Measurements from ENCODE around the gene SNRNP25.

- TF ChIP-seq CTCF (IDR thresholded peaks at IDR 0.05; ENCODE audit: extremely low read depth in 1 of 2, insufficient read depth in 1 of 2, low read depth in 1 of 2, low read length in 2 of 2) (no peak), GATA2 (IDR thresholded peaks at IDR 0.05; ENCODE audit: insufficient read depth, insufficient read length, low read depth, low read length) (no peak), MYC (IDR thresholded peaks at IDR 0.05; ENCODE audit: low read depth, low read length) (no peak), MAX (IDR thresholded peaks at IDR 0.05; ENCODE audit: insufficient read depth, insufficient read length) (no peak), JUN (IDR thresholded peaks at IDR 0.05; ENCODE audit: borderline replicate concordance, insufficient read depth, insufficient read length, low read depth) (no peak)
Observed at GRCh38 chr16:47234-47633, 6.4 kb upstream of the SNRNP25 start.
